ENCODE data around the gene AMPD3. TPM values are rescaled to one million over a fixed set of nuclear protein-coding genes. Genes with fewer than 3 reads are reported as not detected.

Gene AMPD3
- polyA plus RNA-seq, 1 donor = 5.0 TPM

GRCh38 chr11:10488934-10489691 lies 34.0 kb downstream of the AMPD3 start:
- DNase-seq = no peak

- no peak for DNase-seq
These were observed 35.0 kb downstream of the AMPD3 start for GRCh38 chr11:10490032-10490397.

- peak; percentile 17 for DNase-seq
These were observed 35.6 kb downstream of the AMPD3 start for GRCh38 chr11:10490398-10491241.

DNA sequence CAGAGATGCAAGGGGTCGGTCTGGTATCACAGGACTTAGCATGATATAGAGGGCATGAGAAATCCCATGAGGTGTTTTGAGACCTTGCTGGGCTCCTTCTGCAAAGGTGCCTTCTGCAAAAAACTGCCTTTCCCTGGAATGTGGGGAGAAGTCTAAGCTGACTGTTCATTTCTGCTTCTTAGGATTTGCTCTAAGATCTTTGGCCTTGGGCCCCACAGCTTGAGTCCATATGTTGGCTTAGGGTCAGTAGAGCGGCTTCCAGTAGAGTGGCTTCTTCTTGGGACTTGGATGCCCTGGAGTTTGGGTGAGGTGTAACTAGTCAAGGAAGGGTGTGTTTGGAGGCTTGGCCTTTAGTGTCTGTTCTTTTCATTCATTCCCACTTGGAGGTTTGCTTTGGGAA lies 37.0 kb downstream of the AMPD3 start:
- DNase-seq = no peak

DNA sequence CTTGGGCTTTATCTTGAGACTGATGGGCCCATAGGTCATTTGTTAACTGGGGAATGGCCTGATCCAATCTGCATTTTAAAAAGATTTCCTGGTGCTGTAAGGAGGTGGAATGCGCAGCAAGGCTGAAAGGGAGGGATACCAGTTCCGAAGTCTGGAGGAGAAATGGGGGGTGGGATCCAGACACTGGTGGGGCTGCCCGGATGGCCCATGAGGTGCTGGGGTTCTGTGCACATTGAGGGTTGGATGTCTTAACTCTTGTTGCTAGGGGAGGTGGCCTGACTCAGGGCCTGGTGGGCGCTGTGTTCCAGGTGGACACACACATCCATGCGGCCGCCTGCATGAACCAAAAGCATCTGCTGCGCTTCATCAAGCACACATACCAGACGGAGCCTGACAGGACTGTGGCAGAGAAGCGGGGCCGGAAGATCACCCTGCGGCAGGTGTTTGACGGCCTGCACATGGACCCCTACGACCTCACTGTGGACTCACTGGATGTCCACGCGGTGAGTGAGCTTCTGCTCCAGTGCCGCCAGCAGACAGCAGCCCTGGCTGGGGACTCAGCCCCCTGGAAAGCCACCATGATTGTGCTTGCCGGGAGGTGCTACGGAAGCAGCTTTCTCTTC lies 38.1 kb downstream of the AMPD3 start:
- no peak for DNase-seq

GRCh38 chr11:10494636-10495463 lies 39.8 kb downstream of the AMPD3 start:
- no peak for DNase-seq

- no peak for DNase-seq
These were observed 40.4 kb downstream of the AMPD3 start for GRCh38 chr11:10495464-10495786.

- DNase-seq = no peak
These were observed 41.4 kb downstream of the AMPD3 start for GRCh38 chr11:10496296-10496936.

GRCh38 chr11:10497371-10498021 lies 42.4 kb downstream of the AMPD3 start:
- no peak for DNase-seq

GRCh38 chr11:10498022-10498400 lies 42.9 kb downstream of the AMPD3 start:
- no peak for DNase-seq

DNA sequence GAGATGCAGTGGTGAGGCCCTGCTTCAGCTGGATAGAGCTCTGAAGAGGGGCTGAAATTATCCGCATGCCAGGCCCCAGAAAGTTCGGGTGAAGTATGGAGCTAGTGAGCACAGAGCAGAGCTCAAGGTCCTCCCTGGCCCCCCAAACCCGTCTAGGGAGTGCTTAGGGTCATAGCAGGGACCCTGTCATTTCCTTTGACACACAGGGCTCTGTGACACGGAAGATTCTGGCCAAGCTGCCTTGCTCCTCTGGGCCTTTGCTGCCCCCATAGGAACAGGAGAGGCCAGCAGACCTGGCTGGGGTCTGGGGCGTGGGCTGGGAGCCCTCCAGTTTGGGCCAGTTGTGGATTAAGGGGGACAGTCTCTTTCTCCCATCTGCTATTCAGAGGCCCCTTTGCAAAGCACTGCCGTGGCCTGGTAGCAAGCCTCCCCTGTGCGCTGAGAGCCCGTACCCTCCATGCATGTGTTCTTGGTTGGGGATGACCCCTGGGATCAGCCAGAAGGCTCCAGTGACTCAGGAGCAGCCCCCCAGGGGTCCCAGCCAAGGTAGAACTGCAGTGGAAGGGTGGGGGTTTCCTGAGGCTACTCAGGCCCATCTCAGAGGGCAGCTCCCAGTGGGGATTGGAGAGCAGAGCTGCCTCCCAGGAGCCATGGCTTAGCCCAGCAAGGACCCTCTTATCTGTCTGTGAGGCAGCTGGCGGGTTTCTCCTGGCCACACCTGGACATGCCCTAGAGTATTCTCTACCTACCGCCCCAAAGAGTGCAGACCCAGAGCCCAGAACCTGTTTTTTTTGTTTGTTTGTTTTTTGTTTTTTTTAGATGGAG lies 43.6 kb downstream of the AMPD3 start:
- no peak for DNase-seq

- DNase-seq = no peak
These were observed 44.4 kb downstream of the AMPD3 start for GRCh38 chr11:10499452-10499851.

DNA sequence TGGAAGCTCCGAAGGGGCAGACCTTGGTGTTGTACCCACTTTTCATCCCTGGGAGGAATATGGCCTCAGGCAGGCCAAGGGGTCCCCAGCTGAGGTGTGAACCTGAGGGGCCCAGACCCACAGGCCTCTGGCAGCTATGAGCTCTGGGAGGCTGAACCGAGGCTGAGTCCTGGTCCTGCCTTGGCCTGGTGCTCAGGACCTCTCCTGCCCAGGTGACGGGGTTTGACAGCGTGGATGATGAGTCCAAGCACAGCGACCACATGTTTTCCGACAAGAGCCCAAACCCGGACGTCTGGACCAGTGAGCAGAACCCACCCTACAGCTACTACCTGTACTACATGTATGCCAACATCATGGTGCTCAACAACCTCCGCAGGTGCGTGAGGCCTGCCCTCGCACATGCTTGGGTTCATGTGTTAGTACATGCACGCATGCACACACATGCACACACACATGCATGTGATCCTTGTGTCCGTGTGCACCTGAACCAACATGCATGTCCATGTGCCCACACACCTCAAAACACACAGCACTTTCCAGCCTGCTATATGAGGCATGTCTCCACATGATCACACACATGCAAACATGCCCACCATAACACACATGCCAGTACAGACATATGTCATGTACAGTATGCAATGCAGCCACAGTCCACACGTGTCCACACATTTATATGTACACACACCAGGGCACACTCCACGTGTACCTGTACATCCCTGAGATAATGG lies 45.0 kb downstream of the AMPD3 start:
- DNase-seq = no peak

- no peak for DNase-seq
These were observed 46.0 kb downstream of the AMPD3 start for GRCh38 chr11:10500757-10501684.

- DNase-seq = no peak
These were observed 47.1 kb downstream of the AMPD3 start for GRCh38 chr11:10502065-10502680.

GRCh38 chr11:10502770-10503169 lies 47.7 kb downstream of the AMPD3 start:
- DNase-seq = no peak

DNA sequence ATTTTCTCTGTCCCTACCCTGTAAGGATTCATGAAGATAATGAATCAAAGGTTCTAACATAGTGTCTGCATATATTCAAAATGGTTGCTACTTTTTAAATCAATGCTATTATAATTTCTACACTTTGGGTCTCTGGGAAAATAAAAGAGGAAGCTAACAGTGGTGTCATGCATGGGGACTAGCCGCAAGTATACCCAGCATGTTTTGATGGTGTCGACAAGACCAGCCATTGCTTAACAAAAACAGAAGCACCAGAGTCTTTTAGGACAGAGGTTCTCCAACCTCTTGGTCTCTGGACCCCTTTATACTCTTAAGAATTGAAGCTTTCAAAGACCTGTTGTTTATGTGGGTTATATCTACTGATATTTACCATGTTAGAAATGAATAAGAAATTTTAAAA lies 48.2 kb downstream of the AMPD3 start:
- no peak for DNase-seq

GRCh38 chr11:10503777-10504480 lies 48.9 kb downstream of the AMPD3 start:
- DNase-seq = no peak

Data from hindlimb muscle (tissue), 1 donor.